ENCODE data around the gene METTL8. TPM values are rescaled to one million over a fixed set of nuclear protein-coding genes. Genes with fewer than 3 reads are reported as not detected.

Gene METTL8
- total and polyA plus RNA-seq, 2 of the 13 experiments (the other 11 are each of a cell fraction or from before 2014, with no cell fraction given) = 18.6 to 68.2 TPM

- Histone ChIP-seq H3K4me1 (ENCODE audit: insufficient read depth, low read length) (no peaks in the 10 kb centered on the region), H3K9ac (ENCODE audit: insufficient read depth, low read depth, low read length) (no peak overlapping the region), H3K27me3 (ENCODE audit: control insufficient read depth in 1 of 2, insufficient read depth in 2 of 2, low read length in 2 of 2) (no peaks in the 10 kb centered on the region), H3K36me3 (replicated peaks in 1 of 2; ENCODE audit: control insufficient read depth in 1 of 2, insufficient read depth in 2 of 2, low read length in 2 of 2) (peaks cover 7 to 28% of the 10 kb centered on the region in 2 experiments; a peak in 4 of 5 replicates), H4K20me1 (ENCODE audit: insufficient read depth, low read length) (no peaks in the 10 kb centered on the region), H3K79me2 (ENCODE audit: insufficient read depth, low read length) (no peaks in the 10 kb centered on the region), H3K9me3 (ENCODE audit: low read length) (no peaks in the 10 kb centered on the region), H3K4me3 (replicated peaks in 1 of 3; ENCODE audit: insufficient read depth in 1 of 3, low read depth in 2 of 3, low read length in 3 of 3) (no peak overlapping the region), H3K4me2 (ENCODE audit: low read depth, low read length) (no peak overlapping the region), H3K27ac (ENCODE audit: extremely low read length, insufficient read depth, low read length) (no peak overlapping the region), H2AFZ (ENCODE audit: low read length) (no peak overlapping the region)
- peak; percentile 45 for DNase-seq (ENCODE audit: low spot score)
- in situ Hi-C loops (cut with HindIII; ENCODE audit: extremely low pct_ligation_motif_present, low pct_unique_long_range_greater_than_20kb) (no loop called here), intact Hi-C loops (cut with micrococcal nuclease; ENCODE audit: unreplicated experiment) (no loop called here)
- peak; percentile 46; the same call in 2 of the 3 replicates for ATAC-seq
- peak; percentile 50 for FAIRE-seq
- 97% methylated on average over 1 of the region's 1 CpG for WGBS (ENCODE audit: low lambda C conversion rate)
- ChIA-PET POLR2A (interaction anchor here (0.8 kb wide), 1 partner anchor 27 kb away, joined by 3 read pairs; the partner anchor contains the start of genes DCAF17 and METTL8), CTCF (ENCODE audit: low intra/inter-chr PET ratio, low total read pairs) (no interaction called here)
- BruUV-seq (replicated peaks) = no TSS peak
- no peak for TF ChIP-seq DR1 (CRISPR knock-in tag; IDR thresholded peaks at IDR 0.05)
- TF ChIP-seq ZNF644 (CRISPR knock-in tag; IDR thresholded peaks at IDR 0.05; ENCODE audit: low read depth) = 0 out of 2 replicates have a peak, but pooled peaks have one; percentile 10
- no peak for TF ChIP-seq RFXAP (CRISPR knock-in tag; IDR thresholded peaks at IDR 0.05; ENCODE audit: borderline replicate concordance)
- no peak for TF ChIP-seq HNRNPH1 (optimal IDR thresholded peaks at IDR 0.05; ENCODE audit: low read depth, low read length)
- TF ChIP-seq ADNP (CRISPR knock-in tag; IDR thresholded peaks at IDR 0.05) = no peak
- TF ChIP-seq NCOA5 (CRISPR knock-in tag; IDR thresholded peaks at IDR 0.05) = no peak
- TF ChIP-seq ZNF143 (CRISPR knock-in tag; IDR thresholded peaks at IDR 0.05) = no peak
- TF ChIP-seq NR2F6 (IDR thresholded peaks at IDR 0.05) = no peak
- TF ChIP-seq NR2F6 (CRISPR knock-in tag; IDR thresholded peaks at IDR 0.05) = 0 out of 2 replicates have a peak, but pooled peaks have one; percentile 54
- TF ChIP-seq NR1H2 (CRISPR knock-in tag; IDR thresholded peaks at IDR 0.05; ENCODE audit: borderline replicate concordance, low read depth) = no peak
- TF ChIP-seq SMAD9 (CRISPR knock-in tag; IDR thresholded peaks at IDR 0.05) = no peak
- TF ChIP-seq DMAP1 (CRISPR knock-in tag; IDR thresholded peaks at IDR 0.05) = no peak
- 0 out of 2 replicates have a peak, but pooled peaks have one; percentile 48 for TF ChIP-seq RCOR2 (CRISPR knock-in tag; IDR thresholded peaks at IDR 0.05)
- TF ChIP-seq GATAD2A (CRISPR knock-in tag; IDR thresholded peaks at IDR 0.05) = 0 out of 2 replicates have a peak, but pooled peaks have one; percentile 36
- no peak for TF ChIP-seq EP300 (IDR thresholded peaks at IDR 0.05; ENCODE audit: low read depth in 2 of 2, low read length in 2 of 2)
- TF ChIP-seq EP300 (CRISPR knock-in tag; IDR thresholded peaks at IDR 0.05; ENCODE audit: borderline replicate concordance) = no peak
- no peak for TF ChIP-seq SATB2 (CRISPR knock-in tag; IDR thresholded peaks at IDR 0.05)
- TF ChIP-seq MED8 (CRISPR knock-in tag; IDR thresholded peaks at IDR 0.05; ENCODE audit: insufficient replicate concordance) = no peak
- TF ChIP-seq ZNF276 (CRISPR knock-in tag; IDR thresholded peaks at IDR 0.05; ENCODE audit: low read depth) = no peak
- TF ChIP-seq ZNF430 (CRISPR knock-in tag; IDR thresholded peaks at IDR 0.05) = no peak
- no peak for TF ChIP-seq ZNF512B (CRISPR knock-in tag; IDR thresholded peaks at IDR 0.05; ENCODE audit: borderline replicate concordance)
- TF ChIP-seq SALL1 (CRISPR knock-in tag; IDR thresholded peaks at IDR 0.05) = peak; percentile 68
- no peak for TF ChIP-seq MLLT10 (CRISPR knock-in tag; IDR thresholded peaks at IDR 0.05)
- TF ChIP-seq ETS1 (CRISPR knock-in tag; IDR thresholded peaks at IDR 0.05) = no peak
Observed at GRCh38 chr2:171460537-171460936, 26.7 kb upstream of the METTL8 start.

Data from HepG2 (cell line).